Keratinocyte (primary cell): ENCODE results near the gene LUZP1. TPM values are rescaled to one million over a fixed set of nuclear protein-coding genes. Genes with fewer than 3 reads are reported as not detected.
A peak's percentile ranks its signal among the peaks of the same experiment; 100 is the strongest.

Source experiments
- DNase-seq: peaks from one replicate; pipeline ENCODE4 v3.0.0-alpha.2; 2011; ENCODE audit warnings: low read depth, missing footprints, low spot score
- FAIRE-seq: peaks from 2 replicates; lab custom pipeline; 2011; peaks lifted over from hg19 to GRCh38; lab: Jason Lieb, UNC
- H2AFZ ChIP-seq: 2 replicates; pipeline ENCODE4 v1.6.0; 2012; ENCODE audit warnings: low read length, control low read depth, inconsistent platforms; ENCODE audit not compliant: control insufficient read depth
- H3K27ac ChIP-seq: 2 replicates; pipeline ENCODE4 v1.5.1; 2011; ENCODE audit warnings: low read length; ENCODE audit not compliant: control insufficient read depth, insufficient read depth
- H3K27me3 ChIP-seq: 3 replicates; pipeline ENCODE4 v1.6.0; 2011; ENCODE audit warnings: low read length; ENCODE audit not compliant: control insufficient read depth, insufficient read depth; ENCODE audit errors: extremely low read depth
- H3K36me3 ChIP-seq, 2 experiments: 2 replicates in 1 of 2; 3 replicates in 1 of 2; pipeline ENCODE4 v1.5.1; 2011; ENCODE audit warnings: low read length in 2 of 2, mild to moderate bottlenecking in 1 of 2; ENCODE audit not compliant: control insufficient read depth in 2 of 2, insufficient read depth in 2 of 2; ENCODE audit errors: extremely low read depth in 1 of 2
- H3K4me1 ChIP-seq: 3 replicates; pipeline ENCODE4 v1.5.1; 2011; ENCODE audit warnings: low read length; ENCODE audit not compliant: control insufficient read depth, insufficient read depth; ENCODE audit errors: extremely low read depth
- H3K4me2 ChIP-seq: 3 replicates; pipeline ENCODE4 v1.6.0; 2011; ENCODE audit warnings: low read depth, low read length; ENCODE audit not compliant: control insufficient read depth, insufficient read depth; ENCODE audit errors: extremely low read depth
- H3K4me3 ChIP-seq, 3 experiments: fragments of 200-600 bp in 1 of 3; sonication (generic) in 1 of 3; 2 replicates in 2 of 3; 3 replicates in 1 of 3; pipeline ENCODE4 v1.5.1; 2011 to 2016; ENCODE audit warnings: low read length in 3 of 3, mild to moderate bottlenecking in 3 of 3, control low read depth in 2 of 3, inconsistent platforms in 1 of 3, low read depth in 1 of 3, mixed read lengths in 1 of 3, mixed run types in 1 of 3, moderate library complexity in 1 of 3; ENCODE audit not compliant: control insufficient read depth in 2 of 3, insufficient read depth in 2 of 3; ENCODE audit errors: extremely low read depth in 1 of 3
- H3K79me2 ChIP-seq: 2 replicates; pipeline ENCODE4 v1.6.0; 2012; ENCODE audit warnings: low read length; ENCODE audit not compliant: control insufficient read depth, insufficient read depth
- H3K9ac ChIP-seq: 3 replicates; pipeline ENCODE4 v1.6.0; 2011; ENCODE audit warnings: low read length; ENCODE audit not compliant: control insufficient read depth, insufficient read depth; ENCODE audit errors: extremely low read depth
- H3K9me1 ChIP-seq: 3 replicates; pipeline ENCODE4 v1.6.0; 2011; ENCODE audit warnings: low read length; ENCODE audit not compliant: control insufficient read depth, insufficient read depth; ENCODE audit errors: extremely low read depth
- H3K9me3 ChIP-seq: 2 replicates; pipeline ENCODE4 v1.5.1; 2012; ENCODE audit warnings: low read depth, low read length; ENCODE audit not compliant: control insufficient read depth
- H4K20me1 ChIP-seq: 3 replicates; pipeline ENCODE4 v1.6.0; 2011; ENCODE audit warnings: low read length; ENCODE audit not compliant: control insufficient read depth, insufficient read depth; ENCODE audit errors: extremely low read depth
- EZH2 ChIP-seq: IDR thresholded peaks from one replicate; pipeline ENCODE4 v1.6.1; 2012; ENCODE audit warnings: inconsistent platforms, mild to moderate bottlenecking, low read length, moderate library complexity
- dilution Hi-C: fragments of 300-500 bp; cut with MboI; formaldehyde crosslinking; loops from one replicate; pipeline ENCODE4 v1.7.0; 2020; ENCODE audit warnings: low sequenced_read_pairs; ENCODE audit not compliant: extremely low pct_ligation_motif_present
- polyA plus RNA-seq, 5 experiments: library from polyadenylated mRNA; depleted of rRNA in 3 of 5; stranded (reverse) in 3 of 5; stranded (forward) in 1 of 5; unstranded in 1 of 5; fragments of >200 nt; gene quantifications; 1 replicate in 1 of 5; 2 replicates in 3 of 5; 3 replicates in 1 of 5; pipeline versions ENCODE4 v1.2.1 to v1.2.3, GENCODE V29; 2011 to 2012; ENCODE audit warnings: missing spikeins in 2 of 5, low read depth in 1 of 5, low replicate concordance in 1 of 5
- TF ChIP-seq, protein P1 (sequence below), 3 experiments: IDR thresholded peaks in 1 of 3; conservative IDR thresholded peaks in 1 of 3; optimal IDR thresholded peaks in 1 of 3; 2 replicates in 2 of 3; 3 replicates in 1 of 3; pipeline versions ENCODE3 to v1.5.1; 2011; ENCODE audit warnings: low read length in 3 of 3, mild to moderate bottlenecking in 3 of 3, moderate library complexity in 2 of 3, control low read depth in 1 of 3, inconsistent platforms in 1 of 3; ENCODE audit not compliant: insufficient read depth in 2 of 3; ENCODE audit errors: extremely low read depth in 1 of 3

The LUZP1 gene
- polyA plus RNA-seq, 1 donor (not counting 4 experiments of a cell fraction or from before 2014, with no cell fraction given) = 52.5 TPM

DNA sequence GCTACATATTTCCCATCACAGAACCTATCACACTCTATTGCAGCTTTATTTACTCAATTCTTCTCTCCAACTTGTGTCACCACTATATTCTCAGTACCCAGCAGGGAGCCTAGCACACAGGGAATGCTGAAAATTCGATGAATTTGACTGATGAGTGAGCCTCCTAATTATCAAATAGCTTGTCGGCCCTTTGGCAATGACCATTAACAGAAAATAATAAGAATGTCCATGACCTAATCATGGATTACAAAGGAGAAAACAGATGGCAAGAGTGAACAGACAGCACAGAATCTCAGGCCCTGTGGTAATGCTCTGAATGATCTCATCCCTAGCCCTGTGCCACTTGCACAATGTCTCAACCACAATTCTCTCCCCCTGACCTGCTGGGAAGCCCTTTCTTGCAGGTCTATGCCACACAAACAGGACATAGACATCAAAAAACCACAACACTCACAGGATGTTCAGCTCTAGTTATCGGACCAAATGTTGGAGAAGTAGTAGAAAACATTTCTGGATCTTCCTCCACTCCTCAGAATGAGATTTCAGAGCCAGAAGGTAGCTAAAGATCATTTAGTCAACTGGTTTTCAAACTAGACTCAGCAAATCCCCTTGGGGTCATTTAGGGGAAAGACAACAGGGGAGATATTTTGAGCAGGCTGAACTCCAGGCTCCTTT, 68.4 kb downstream of the LUZP1 start:
- Histone ChIP-seq H3K27me3 (no peaks in the 10 kb centered on the region), H2AFZ (no peak overlapping the region), H3K79me2 (peaks cover 49% of the 10 kb centered on the region), H3K9ac (peak overlapping the region; percentile 42), H3K36me3 (peaks cover 4 to 20% of the 10 kb centered on the region in 2 experiments), H3K9me1 (no peaks in the 10 kb centered on the region), H4K20me1 (no peaks in the 10 kb centered on the region), H3K4me2 (peak overlapping the region; percentile 60), H3K27ac (peak overlapping the region; percentile 89), H3K4me3 (peak overlapping the region in 2 of 3 experiments; percentile 21 to 34), H3K4me1 (peaks cover 62% of the 10 kb centered on the region), H3K9me3 (no peaks in the 10 kb centered on the region)
- DNase-seq (no peak), FAIRE-seq (peak; percentile 96)
- TF ChIP-seq, protein P1, sequence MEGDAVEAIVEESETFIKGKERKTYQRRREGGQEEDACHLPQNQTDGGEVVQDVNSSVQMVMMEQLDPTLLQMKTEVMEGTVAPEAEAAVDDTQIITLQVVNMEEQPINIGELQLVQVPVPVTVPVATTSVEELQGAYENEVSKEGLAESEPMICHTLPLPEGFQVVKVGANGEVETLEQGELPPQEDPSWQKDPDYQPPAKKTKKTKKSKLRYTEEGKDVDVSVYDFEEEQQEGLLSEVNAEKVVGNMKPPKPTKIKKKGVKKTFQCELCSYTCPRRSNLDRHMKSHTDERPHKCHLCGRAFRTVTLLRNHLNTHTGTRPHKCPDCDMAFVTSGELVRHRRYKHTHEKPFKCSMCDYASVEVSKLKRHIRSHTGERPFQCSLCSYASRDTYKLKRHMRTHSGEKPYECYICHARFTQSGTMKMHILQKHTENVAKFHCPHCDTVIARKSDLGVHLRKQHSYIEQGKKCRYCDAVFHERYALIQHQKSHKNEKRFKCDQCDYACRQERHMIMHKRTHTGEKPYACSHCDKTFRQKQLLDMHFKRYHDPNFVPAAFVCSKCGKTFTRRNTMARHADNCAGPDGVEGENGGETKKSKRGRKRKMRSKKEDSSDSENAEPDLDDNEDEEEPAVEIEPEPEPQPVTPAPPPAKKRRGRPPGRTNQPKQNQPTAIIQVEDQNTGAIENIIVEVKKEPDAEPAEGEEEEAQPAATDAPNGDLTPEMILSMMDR (optimal IDR thresholded peaks at IDR 0.05 in 1 of 3, IDR thresholded peaks at IDR 0.05 in 1 of 3, conservative IDR thresholded peaks at IDR 0.05 in 1 of 3; ENCODE audit: extremely low read depth in 1 of 3, insufficient read depth in 2 of 3, low read length in 3 of 3) = no peak
- TF ChIP-seq EZH2 = no peak
- dilution Hi-C loops = no loop called here

DNA sequence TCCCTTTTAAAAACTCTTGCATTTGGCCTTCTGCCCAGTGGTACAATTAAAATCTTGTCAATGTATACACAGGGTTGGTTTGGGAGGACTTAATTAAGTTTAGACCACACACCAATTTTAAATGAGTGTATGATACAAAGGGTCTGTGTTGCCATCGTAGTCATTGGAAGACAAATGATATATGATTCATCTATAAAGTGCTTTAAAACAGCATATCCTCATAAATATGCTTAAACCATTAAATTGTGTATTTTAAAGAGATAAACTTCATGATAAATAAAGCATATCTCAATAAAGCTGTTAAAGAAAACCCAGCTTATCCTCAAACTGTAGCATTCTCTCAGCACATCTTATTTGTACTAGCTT, 69.5 kb downstream of the LUZP1 start:
- peaks cover 4 to 16% of the 10 kb centered on the region in 2 experiments for H3K36me3 ChIP-seq
- H3K9me1 ChIP-seq = no peaks in the 10 kb centered on the region
- H2AFZ ChIP-seq = no peak overlapping the region
- TF ChIP-seq, protein P1 (optimal IDR thresholded peaks at IDR 0.05 in 1 of 3, IDR thresholded peaks at IDR 0.05 in 1 of 3, conservative IDR thresholded peaks at IDR 0.05 in 1 of 3; ENCODE audit: extremely low read depth in 1 of 3, insufficient read depth in 2 of 3, low read length in 3 of 3) = no peak
- TF ChIP-seq EZH2 = no peak
- H3K4me1 ChIP-seq = peaks cover 60% of the 10 kb centered on the region
- no peak overlapping the region for H3K4me3 ChIP-seq
- peak overlapping the region; percentile 89 for H3K27ac ChIP-seq
- dilution Hi-C loops = no loop called here
- H3K9ac ChIP-seq = peak overlapping the region; percentile 24
- FAIRE-seq = no peak
- peak overlapping the region; percentile 42 for H3K4me2 ChIP-seq
- no peaks in the 10 kb centered on the region for H4K20me1 ChIP-seq
- H3K9me3 ChIP-seq = no peaks in the 10 kb centered on the region
- no peaks in the 10 kb centered on the region for H3K27me3 ChIP-seq
- no peak for DNase-seq
- H3K79me2 ChIP-seq = peaks cover 52% of the 10 kb centered on the region
